ENCODE results near the gene CLCN6. TPM values are rescaled to one million over a fixed set of nuclear protein-coding genes. Genes with fewer than 3 reads are reported as not detected.

The CLCN6 gene
- total RNA-seq, 2 donors from 2014 or later, result 8.4 to 14.5 TPM

DNA sequence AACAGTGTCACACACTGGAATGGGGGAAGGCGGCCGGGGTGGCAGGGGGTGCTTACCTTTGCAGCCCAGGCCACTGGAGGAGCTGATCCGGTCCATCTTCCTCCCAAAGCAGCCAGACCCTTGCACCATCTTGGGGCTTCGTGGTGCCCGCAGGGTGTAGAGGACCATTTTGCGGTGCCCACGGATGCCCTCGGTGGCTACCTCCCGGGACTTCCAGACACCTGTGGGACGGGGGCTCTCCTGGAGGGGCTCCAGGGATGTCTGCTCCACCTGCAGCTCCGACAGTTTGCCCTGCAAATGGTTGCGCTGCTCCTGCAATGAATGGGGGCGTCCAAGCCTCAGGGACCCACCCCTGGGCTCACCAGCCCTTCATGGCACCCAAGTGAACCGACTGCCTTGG is 52.2 kb downstream of the CLCN6 start:
- TF ChIP-seq CTCF (IDR thresholded peaks at IDR 0.05), result no peak
- no peaks in the 10 kb centered on the region for H3K4me1 ChIP-seq
- H3K4me3 ChIP-seq, result no peak overlapping the region
- intact Hi-C loops (cut with DNase I), result no loop called here
- no peak for DNase-seq
- no peaks in the 10 kb centered on the region for H3K36me3 ChIP-seq
- H3K9me3 ChIP-seq, result no peaks in the 10 kb centered on the region
- no peak overlapping the region for H3K9ac ChIP-seq (ENCODE audit: low read depth in 2 of 2, low read length in 2 of 2)
- no peak overlapping the region for H3K27ac ChIP-seq
- H3K27me3 ChIP-seq, result peaks cover 23% of the 10 kb centered on the region

DNA sequence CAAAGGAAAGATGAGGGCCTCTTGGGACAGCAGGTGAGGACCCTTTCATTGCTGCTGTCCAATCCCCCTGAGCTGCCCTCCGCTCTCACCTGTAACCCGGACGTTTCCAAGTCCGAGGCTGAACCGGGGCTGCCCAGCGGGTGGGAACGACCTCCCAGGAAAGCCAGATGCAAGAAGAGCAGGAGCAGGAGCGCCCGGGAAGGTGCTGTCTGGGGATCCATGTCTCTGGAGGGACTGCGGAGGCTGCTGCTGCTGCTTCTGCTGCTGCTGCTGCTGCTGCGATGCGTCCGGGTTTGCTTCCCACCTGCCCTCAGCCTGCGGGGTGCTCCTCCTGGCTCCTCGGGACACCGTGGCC is 52.6 kb downstream of the CLCN6 start, which contains the start of gene NPPB:
TSS of gene NPPB (minus strand) at position 333 of the 355 bp plus-strand sequence. CDS start at position 221, 112 bp downstream.
- Histone ChIP-seq H3K4me3 (no peak within 1 kb of the TSS), H3K9ac (ENCODE audit: low read depth in 2 of 2, low read length in 2 of 2) (no peak within 1 kb of the TSS), H3K27ac (no peak within 1 kb of the TSS), H3K9me3 (no peaks in the 10 kb centered on the region), H3K36me3 (no peaks in the 10 kb centered on the region), H3K27me3 (peaks cover 23% of the 10 kb centered on the region), H3K4me1 (no peaks in the 10 kb centered on the region)
- intact Hi-C loops (cut with DNase I), result no loop called here
- DNase-seq, result no peak
- no peak for TF ChIP-seq CTCF (IDR thresholded peaks at IDR 0.05)

GRCh38 chr1:11858968-11859871 is 53.2 kb downstream of the CLCN6 start:
- H3K4me1 ChIP-seq, result no peaks in the 10 kb centered on the region
- peak; percentile 37 for DNase-seq
- TF ChIP-seq CTCF (IDR thresholded peaks at IDR 0.05), result no peak
- H3K4me3 ChIP-seq, result no peak overlapping the region
- no peaks in the 10 kb centered on the region for H3K9me3 ChIP-seq
- no peaks in the 10 kb centered on the region for H3K36me3 ChIP-seq
- peaks cover 23% of the 10 kb centered on the region for H3K27me3 ChIP-seq
- H3K27ac ChIP-seq, result no peak overlapping the region
- intact Hi-C loops (cut with DNase I), result no loop called here
- H3K9ac ChIP-seq (ENCODE audit: low read depth in 2 of 2, low read length in 2 of 2), result no peak overlapping the region

- TF ChIP-seq CTCF (IDR thresholded peaks at IDR 0.05), result no peak
- DNase-seq, result no peak
- no peak overlapping the region for H3K27ac ChIP-seq
- no peaks in the 10 kb centered on the region for H3K4me1 ChIP-seq
- intact Hi-C loops (cut with DNase I), result no loop called here
- no peak overlapping the region for H3K9ac ChIP-seq (ENCODE audit: low read depth in 2 of 2, low read length in 2 of 2)
- H3K9me3 ChIP-seq, result no peaks in the 10 kb centered on the region
- H3K27me3 ChIP-seq, result peaks cover 23% of the 10 kb centered on the region
- no peaks in the 10 kb centered on the region for H3K36me3 ChIP-seq
- H3K4me3 ChIP-seq, result no peak overlapping the region
Measured at GRCh38 chr1:11860083-11860482, 54.1 kb downstream of the CLCN6 start.

DNA sequence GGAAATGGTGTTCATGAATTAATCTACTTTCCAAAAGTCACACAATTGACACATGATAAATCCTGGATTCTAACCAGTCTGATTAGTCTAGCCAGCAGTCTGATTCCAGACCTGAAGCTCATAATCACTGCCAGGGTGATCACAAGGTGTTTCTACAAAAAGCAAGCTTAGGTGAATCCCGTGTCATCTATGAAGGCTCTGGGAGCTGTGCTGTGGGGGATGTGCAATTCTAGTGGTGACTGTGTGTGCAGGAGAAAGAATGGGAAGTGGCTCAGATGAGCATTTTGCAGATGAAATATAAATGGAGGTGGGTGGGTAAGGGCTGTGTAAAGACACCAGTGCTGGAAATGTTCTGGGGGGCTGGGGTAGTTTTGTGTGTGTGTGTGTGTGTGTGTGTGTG is 54.6 kb downstream of the CLCN6 start:
- no peak for TF ChIP-seq CTCF (IDR thresholded peaks at IDR 0.05)
- peaks cover 23% of the 10 kb centered on the region for H3K27me3 ChIP-seq
- intact Hi-C loops (cut with DNase I), result no loop called here
- no peak overlapping the region for H3K4me3 ChIP-seq
- no peaks in the 10 kb centered on the region for H3K36me3 ChIP-seq
- H3K9me3 ChIP-seq, result no peaks in the 10 kb centered on the region
- H3K9ac ChIP-seq (ENCODE audit: low read depth in 2 of 2, low read length in 2 of 2), result no peak overlapping the region
- H3K27ac ChIP-seq, result no peak overlapping the region
- no peaks in the 10 kb centered on the region for H3K4me1 ChIP-seq
- DNase-seq, result no peak
